Activated effector memory CD4-positive, alpha-beta T cell treated with anti-CD3 and anti-CD28 coated beads, Interleukin-2, amount 50 U/mL, for 16 hours (primary cell): ENCODE results near the gene MAP4K2.

Experiments used
- DNase-seq: peaks from one replicate; pipeline ENCODE4 v3.0.0-alpha.2; 2020

Gene MAP4K2

GRCh38 chr11:64810891-64811272 lies 7.9 kb upstream of the MAP4K2 start:
- DNase-seq, result peak; percentile 79

GRCh38 chr11:64810271-64810890 lies 7.4 kb upstream of the MAP4K2 start, which contains the start of gene MEN1:
TSS of gene MEN1 (minus strand) at chr11:64810551. CDS start at chr11:64810109, 442 bp downstream.
- DNase-seq, result peak; percentile 91

GRCh38 chr11:64809781-64810241 lies 6.8 kb upstream of the MAP4K2 start:
- peak; percentile 72 for DNase-seq

GRCh38 chr11:64805481-64805880 lies 2.5 kb upstream of the MAP4K2 start:
- DNase-seq, result no peak

GRCh38 chr11:64804346-64805210 lies 1.6 kb upstream of the MAP4K2 start:
- DNase-seq, result no peak

GRCh38 chr11:64803846-64804345 lies 882 bp upstream of the MAP4K2 start:
- no peak for DNase-seq

- DNase-seq, result peak; percentile 79
These were observed 450 bp downstream of the MAP4K2 start for GRCh38 chr11:64802370-64803157.

- no peak for DNase-seq
These were observed 1.2 kb downstream of the MAP4K2 start for GRCh38 chr11:64801561-64802369.

GRCh38 chr11:64801158-64801464 lies 1.9 kb downstream of the MAP4K2 start:
- DNase-seq, result no peak

- no peak for DNase-seq
These were observed 2.5 kb downstream of the MAP4K2 start for GRCh38 chr11:64800303-64801157.

GRCh38 chr11:64799623-64800302 lies 3.3 kb downstream of the MAP4K2 start:
- DNase-seq, result no peak

GRCh38 chr11:64799256-64799622 lies 3.8 kb downstream of the MAP4K2 start:
- no peak for DNase-seq

- no peak for DNase-seq
These were observed 6.1 kb downstream of the MAP4K2 start for GRCh38 chr11:64796757-64797541.

- DNase-seq, result no peak
These were observed 6.8 kb downstream of the MAP4K2 start for GRCh38 chr11:64796047-64796756.

- no peak for DNase-seq
These were observed 8.5 kb downstream of the MAP4K2 start for GRCh38 chr11:64794526-64794925.

- no peak for DNase-seq
These were observed 9.5 kb downstream of the MAP4K2 start for GRCh38 chr11:64793271-64794160.

GRCh38 chr11:64792482-64792881 lies 10.5 kb downstream of the MAP4K2 start:
- DNase-seq, result no peak

GRCh38 chr11:64791781-64792291 lies 11.2 kb downstream of the MAP4K2 start:
- DNase-seq, result no peak
